Thoracic aorta (tissue), 2 donors: Measurements from ENCODE around the gene NAA40. TPM values are rescaled to one million over a fixed set of nuclear protein-coding genes. Genes with fewer than 3 reads are reported as not detected.

Experiments
- ATAC-seq: fragments of 150-250 bp; one replicate; pipeline ENCODE4 v1.8.0; 2017; ENCODE audit warnings: low read depth; ENCODE audit not compliant: insufficient number of reproducible peaks, low FRiP score
- DNase-seq: peaks from one replicate; pipeline ENCODE4 v3.0.0-alpha.2; 2020; ENCODE audit warnings: low spot score
- H3K27ac ChIP-seq, 2 donors: fragments of 200-600 bp; sonication (generic); 1 replicate in 1 of 2; 2 replicates in 1 of 2; pipeline ENCODE4 v1.5.1; 2016; ENCODE audit warnings: mild to moderate bottlenecking in 2 of 2, moderate library complexity in 2 of 2
- H3K27me3 ChIP-seq: fragments of 200-600 bp; sonication (generic); replicated peaks from 2 replicates; pipeline ENCODE4 v1.6.0; 2016; ENCODE audit warnings: mild to moderate bottlenecking; ENCODE audit not compliant: insufficient read depth
- H3K36me3 ChIP-seq: fragments of 200-600 bp; sonication (generic); one replicate; pipeline ENCODE4 v1.5.1; 2016
- H3K4me1 ChIP-seq, 2 donors: fragments of 200-600 bp; sonication (generic); 1 replicate in 1 of 2; 2 replicates in 1 of 2; pipeline versions ENCODE4 v1.5.1 to v1.6.0; 2016; ENCODE audit warnings: low read depth in 2 of 2, mild to moderate bottlenecking in 1 of 2; ENCODE audit not compliant: control insufficient read depth in 1 of 2
- H3K4me3 ChIP-seq: fragments of 200-600 bp; sonication (generic); 2 replicates; pipeline ENCODE4 v1.5.1; 2016; ENCODE audit warnings: mild to moderate bottlenecking
- H3K9me3 ChIP-seq: fragments of 200-600 bp; sonication (generic); 2 replicates; pipeline ENCODE4 v1.5.1; 2016
- total RNA-seq, 2 donors: library from RNA; depleted of rRNA; stranded (reverse); fragments of >200 nt; gene quantifications; one replicate each; pipeline versions ENCODE4 v1.1.0 to v1.2.3, GENCODE V29; 2016
- TF ChIP-seq, protein P1 (sequence below): fragments of 200-600 bp; sonication (generic); IDR thresholded peaks from one replicate; pipeline ENCODE4 v1.5.1; 2019; ENCODE audit warnings: antibody characterized with exemption

The NAA40 gene
- total RNA-seq, 2 donors from 2014 or later: 15.5 to 20.6 TPM

- no peak for ATAC-seq
- Histone ChIP-seq H3K4me1 (peaks cover 12 to 23% of the 10 kb centered on the region in 2 donors), H3K4me3 (no peak overlapping the region)
Observed at GRCh38 chr11:63997801-63998337, 59.1 kb downstream of the NAA40 start.

GRCh38 chr11:63998558-63999348 is 60.0 kb downstream of the NAA40 start:
- ATAC-seq (no peak), DNase-seq (no peak)
- H3K4me3 ChIP-seq: peak overlapping the region; percentile 70
- no peaks in the 10 kb centered on the region for H3K9me3 ChIP-seq
- TF ChIP-seq, protein P1, sequence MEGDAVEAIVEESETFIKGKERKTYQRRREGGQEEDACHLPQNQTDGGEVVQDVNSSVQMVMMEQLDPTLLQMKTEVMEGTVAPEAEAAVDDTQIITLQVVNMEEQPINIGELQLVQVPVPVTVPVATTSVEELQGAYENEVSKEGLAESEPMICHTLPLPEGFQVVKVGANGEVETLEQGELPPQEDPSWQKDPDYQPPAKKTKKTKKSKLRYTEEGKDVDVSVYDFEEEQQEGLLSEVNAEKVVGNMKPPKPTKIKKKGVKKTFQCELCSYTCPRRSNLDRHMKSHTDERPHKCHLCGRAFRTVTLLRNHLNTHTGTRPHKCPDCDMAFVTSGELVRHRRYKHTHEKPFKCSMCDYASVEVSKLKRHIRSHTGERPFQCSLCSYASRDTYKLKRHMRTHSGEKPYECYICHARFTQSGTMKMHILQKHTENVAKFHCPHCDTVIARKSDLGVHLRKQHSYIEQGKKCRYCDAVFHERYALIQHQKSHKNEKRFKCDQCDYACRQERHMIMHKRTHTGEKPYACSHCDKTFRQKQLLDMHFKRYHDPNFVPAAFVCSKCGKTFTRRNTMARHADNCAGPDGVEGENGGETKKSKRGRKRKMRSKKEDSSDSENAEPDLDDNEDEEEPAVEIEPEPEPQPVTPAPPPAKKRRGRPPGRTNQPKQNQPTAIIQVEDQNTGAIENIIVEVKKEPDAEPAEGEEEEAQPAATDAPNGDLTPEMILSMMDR: no peak
- H3K36me3 ChIP-seq: peaks cover 15% of the 10 kb centered on the region
- H3K27me3 ChIP-seq: no peaks in the 10 kb centered on the region
- no peak overlapping the region for H3K27ac ChIP-seq
- H3K4me1 ChIP-seq: peaks cover 12 to 23% of the 10 kb centered on the region in 2 donors

More at GRCh38 chr11:63997801-63998337, 59.1 kb downstream of the NAA40 start:
- H3K9me3 ChIP-seq: no peaks in the 10 kb centered on the region
- H3K27ac ChIP-seq: no peak overlapping the region
- peaks cover 15% of the 10 kb centered on the region for H3K36me3 ChIP-seq
- TF ChIP-seq, protein P1: no peak
- H3K27me3 ChIP-seq: no peaks in the 10 kb centered on the region
- no peak for DNase-seq

- DNase-seq: peak; percentile 16
- H3K9me3 ChIP-seq: no peaks in the 10 kb centered on the region
- peaks cover 15% of the 10 kb centered on the region for H3K36me3 ChIP-seq
- H3K4me1 ChIP-seq: peaks cover 12 to 23% of the 10 kb centered on the region in 2 donors
- H3K4me3 ChIP-seq: peak overlapping the region; percentile 70
- TF ChIP-seq, protein P1: no peak
- no peak overlapping the region for H3K27ac ChIP-seq
- H3K27me3 ChIP-seq: no peaks in the 10 kb centered on the region
- ATAC-seq: no peak
Observed at GRCh38 chr11:63999349-64000025, 60.7 kb downstream of the NAA40 start.

DNA sequence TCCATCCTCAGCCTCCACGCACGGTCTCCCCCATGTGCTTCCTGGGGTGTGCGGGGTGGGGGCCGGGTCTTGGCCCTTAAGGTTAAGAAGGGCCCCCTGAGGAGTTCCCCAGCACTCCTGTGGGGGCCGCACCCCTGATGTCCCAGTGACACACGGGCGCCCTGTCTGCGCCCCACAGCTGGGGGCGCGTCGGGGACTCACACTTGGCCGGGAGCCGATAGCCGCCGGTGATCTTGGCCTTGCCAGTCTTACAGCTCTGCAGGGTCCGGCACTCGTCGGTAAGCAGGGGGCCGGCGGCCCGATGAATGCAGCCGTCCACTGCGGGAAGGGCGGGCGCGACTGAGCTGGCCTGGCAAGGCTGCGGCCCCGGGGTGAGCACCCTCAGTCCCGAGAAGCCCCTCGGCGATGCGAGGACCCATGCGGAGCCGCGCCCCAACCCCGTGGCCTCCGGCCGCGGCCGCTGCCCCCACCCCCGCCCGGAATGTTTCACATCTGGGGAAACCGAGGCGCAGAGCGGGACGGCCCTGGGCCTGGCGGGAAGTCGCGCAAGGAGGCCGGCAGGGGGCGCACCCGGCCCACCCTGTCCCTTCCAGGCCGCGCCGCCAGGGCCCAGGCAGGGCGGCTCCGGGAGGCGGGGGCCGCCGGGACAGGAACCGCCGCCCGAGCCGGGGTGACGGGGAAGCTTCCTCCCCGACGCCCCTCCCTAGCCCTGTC is 61.4 kb downstream of the NAA40 start:
- TF ChIP-seq, protein P1: peak; percentile 89
- Histone ChIP-seq H3K4me1 (peaks cover 12 to 23% of the 10 kb centered on the region in 2 donors), H3K27ac (no peak overlapping the region)

More for the DNA sequence above, 61.4 kb downstream of the NAA40 start:
- Histone ChIP-seq H3K27me3 (no peaks in the 10 kb centered on the region), H3K4me3 (peak overlapping the region; percentile 70), H3K9me3 (no peaks in the 10 kb centered on the region), H3K36me3 (peaks cover 15% of the 10 kb centered on the region)
- ATAC-seq (peak; percentile 72), DNase-seq (no peak)
